ENCODE data around the gene TNNI3K.

Gene TNNI3K

GRCh38 chr1:74286414-74286813 lies 51.2 kb downstream of the TNNI3K start:
- Histone ChIP-seq H3K36me3 (ENCODE audit: control insufficient read depth in 5 of 5, insufficient read depth in 5 of 5, low read length in 5 of 5) (no peaks in the 10 kb centered on the region), H3K9me3 (ENCODE audit: control insufficient read depth in 5 of 5, low read length in 5 of 5) (peaks cover 0 to 7% (median 0%) of the 10 kb centered on the region in 5 donors)

GRCh38 chr1:74314438-74314837 lies 79.3 kb downstream of the TNNI3K start:
- H3K4me3 ChIP-seq (ENCODE audit: low read depth in 1 of 5, low read length in 5 of 5) = no peak overlapping the region
- H3K36me3 ChIP-seq (ENCODE audit: control insufficient read depth in 5 of 5, insufficient read depth in 5 of 5, low read length in 5 of 5) = no peaks in the 10 kb centered on the region
- H3K27ac ChIP-seq (ENCODE audit: low read depth, low read length) = no peak overlapping the region
- no peaks in the 10 kb centered on the region for H3K9me3 ChIP-seq (ENCODE audit: control insufficient read depth in 5 of 5, low read length in 5 of 5)
- no peaks in the 10 kb centered on the region for H3K27me3 ChIP-seq (ENCODE audit: control insufficient read depth in 5 of 5, insufficient read depth in 4 of 5, low read length in 5 of 5)
- H3K9ac ChIP-seq (ENCODE audit: low read length in 5 of 5) = no peak overlapping the region
- H3K4me1 ChIP-seq (ENCODE audit: control insufficient read depth in 5 of 5, insufficient read depth in 5 of 5, low read length in 5 of 5) = no peaks in the 10 kb centered on the region

More at GRCh38 chr1:74286414-74286813, 51.2 kb downstream of the TNNI3K start:
- no peaks in the 10 kb centered on the region for H3K4me1 ChIP-seq (ENCODE audit: control insufficient read depth in 5 of 5, insufficient read depth in 5 of 5, low read length in 5 of 5)
- no peak overlapping the region for H3K9ac ChIP-seq (ENCODE audit: low read length in 5 of 5)
- no peaks in the 10 kb centered on the region for H3K27me3 ChIP-seq (ENCODE audit: control insufficient read depth in 5 of 5, insufficient read depth in 4 of 5, low read length in 5 of 5)
- H3K4me3 ChIP-seq (ENCODE audit: low read depth in 1 of 5, low read length in 5 of 5) = no peak overlapping the region
- H3K27ac ChIP-seq (ENCODE audit: low read depth, low read length) = no peak overlapping the region

DNA sequence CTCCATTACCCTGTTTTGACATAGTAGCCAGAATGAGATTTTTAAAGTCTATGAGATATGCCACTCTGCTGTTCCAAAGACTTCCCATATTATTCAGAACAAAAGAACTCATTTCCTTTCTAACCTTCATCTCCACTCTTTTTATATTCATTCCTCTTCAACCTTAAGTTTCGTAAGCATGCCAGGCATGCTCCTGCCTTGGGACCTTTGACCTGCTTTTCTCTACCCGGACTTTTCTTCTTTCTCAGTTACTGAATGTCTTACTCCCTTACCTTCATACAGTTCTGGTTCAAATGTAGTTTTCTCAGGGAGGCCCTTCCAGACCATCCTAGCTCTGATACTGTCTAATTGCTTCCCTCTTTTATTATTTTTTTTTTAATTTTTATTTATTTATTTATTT lies 81.1 kb downstream of the TNNI3K start:
- Histone ChIP-seq H3K36me3 (ENCODE audit: control insufficient read depth in 5 of 5, insufficient read depth in 5 of 5, low read length in 5 of 5) (no peaks in the 10 kb centered on the region), H3K9ac (ENCODE audit: low read length in 5 of 5) (no peak overlapping the region), H3K9me3 (ENCODE audit: control insufficient read depth in 5 of 5, low read length in 5 of 5) (no peaks in the 10 kb centered on the region), H3K4me1 (ENCODE audit: control insufficient read depth in 5 of 5, insufficient read depth in 5 of 5, low read length in 5 of 5) (no peaks in the 10 kb centered on the region), H3K4me3 (ENCODE audit: low read depth in 1 of 5, low read length in 5 of 5) (no peak overlapping the region), H3K27me3 (ENCODE audit: control insufficient read depth in 5 of 5, insufficient read depth in 4 of 5, low read length in 5 of 5) (no peaks in the 10 kb centered on the region), H3K27ac (ENCODE audit: low read depth, low read length) (no peak overlapping the region)

DNA sequence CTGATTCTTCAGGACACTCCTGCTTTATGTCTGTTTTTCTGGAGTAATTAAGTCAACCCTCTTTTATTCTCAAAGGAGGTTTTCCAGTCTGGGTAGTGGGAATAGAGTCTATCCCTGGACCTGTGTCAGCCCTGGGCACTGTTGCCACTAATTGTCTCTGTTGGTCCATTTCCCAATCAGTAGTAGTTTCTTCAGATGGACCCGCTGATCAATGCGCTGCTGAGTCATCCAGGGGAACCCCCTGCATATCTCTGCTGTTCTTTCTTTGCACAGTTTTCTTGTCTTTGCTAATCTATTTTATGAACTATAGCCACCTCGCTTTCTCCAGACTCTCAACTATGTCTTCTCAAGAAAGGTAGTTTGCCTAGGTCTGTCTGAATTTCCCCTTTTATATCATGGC lies 82.5 kb downstream of the TNNI3K start:
- Histone ChIP-seq H3K27ac (ENCODE audit: low read depth, low read length) (no peak overlapping the region), H3K36me3 (ENCODE audit: control insufficient read depth in 5 of 5, insufficient read depth in 5 of 5, low read length in 5 of 5) (no peaks in the 10 kb centered on the region), H3K4me1 (ENCODE audit: control insufficient read depth in 5 of 5, insufficient read depth in 5 of 5, low read length in 5 of 5) (no peaks in the 10 kb centered on the region), H3K4me3 (ENCODE audit: low read depth in 1 of 5, low read length in 5 of 5) (no peak overlapping the region), H3K27me3 (ENCODE audit: control insufficient read depth in 5 of 5, insufficient read depth in 4 of 5, low read length in 5 of 5) (no peaks in the 10 kb centered on the region), H3K9ac (ENCODE audit: low read length in 5 of 5) (no peak overlapping the region), H3K9me3 (ENCODE audit: control insufficient read depth in 5 of 5, low read length in 5 of 5) (no peaks in the 10 kb centered on the region)

- no peaks in the 10 kb centered on the region for H3K4me1 ChIP-seq (ENCODE audit: control insufficient read depth in 5 of 5, insufficient read depth in 5 of 5, low read length in 5 of 5)
- no peak overlapping the region for H3K4me3 ChIP-seq (ENCODE audit: low read depth in 1 of 5, low read length in 5 of 5)
- no peak overlapping the region for H3K9ac ChIP-seq (ENCODE audit: low read length in 5 of 5)
- no peak overlapping the region for H3K27ac ChIP-seq (ENCODE audit: low read depth, low read length)
- no peaks in the 10 kb centered on the region for H3K9me3 ChIP-seq (ENCODE audit: control insufficient read depth in 5 of 5, low read length in 5 of 5)
- no peaks in the 10 kb centered on the region for H3K36me3 ChIP-seq (ENCODE audit: control insufficient read depth in 5 of 5, insufficient read depth in 5 of 5, low read length in 5 of 5)
- no peaks in the 10 kb centered on the region for H3K27me3 ChIP-seq (ENCODE audit: control insufficient read depth in 5 of 5, insufficient read depth in 4 of 5, low read length in 5 of 5)
Observed at GRCh38 chr1:74323937-74324473, 88.8 kb downstream of the TNNI3K start.

DNA sequence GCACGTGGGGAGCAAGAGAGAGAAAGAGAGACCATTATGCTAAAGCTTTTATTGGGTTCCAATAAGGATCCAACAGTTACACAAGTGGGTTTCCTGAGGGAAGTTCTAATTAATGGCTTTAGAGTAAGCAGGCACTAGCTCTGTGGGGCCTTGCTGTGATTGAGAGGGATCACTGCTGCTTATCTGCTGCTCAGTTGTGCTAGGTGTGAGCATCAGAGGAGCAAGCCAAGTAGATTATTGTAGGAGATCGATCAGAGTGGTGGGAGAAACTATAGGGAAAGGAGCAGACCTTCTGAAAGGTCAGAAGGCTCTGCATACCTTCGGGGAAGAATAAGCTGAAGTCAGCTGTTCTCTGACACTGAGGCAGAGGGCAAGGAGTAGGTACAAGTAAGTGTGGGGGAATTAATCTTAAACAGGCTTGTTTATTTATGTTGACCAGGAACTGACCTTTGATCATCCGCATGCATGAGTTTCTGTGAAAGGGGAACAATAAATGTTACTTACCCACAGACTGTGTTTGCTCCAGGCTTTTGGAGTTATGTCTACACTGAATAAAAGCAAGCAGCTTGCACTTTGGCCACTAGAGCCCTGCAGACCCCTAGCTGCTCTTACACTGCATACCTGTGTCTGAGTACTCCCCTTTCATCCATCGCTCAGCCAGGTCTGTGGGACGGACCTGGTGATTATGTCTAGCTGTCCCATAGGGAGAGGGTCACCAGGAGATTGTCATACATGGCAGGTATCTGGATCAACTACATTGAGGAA lies 89.7 kb downstream of the TNNI3K start:
- Histone ChIP-seq H3K27ac (ENCODE audit: low read depth, low read length) (no peak overlapping the region), H3K4me1 (ENCODE audit: control insufficient read depth in 5 of 5, insufficient read depth in 5 of 5, low read length in 5 of 5) (no peaks in the 10 kb centered on the region), H3K27me3 (ENCODE audit: control insufficient read depth in 5 of 5, insufficient read depth in 4 of 5, low read length in 5 of 5) (no peaks in the 10 kb centered on the region), H3K9me3 (ENCODE audit: control insufficient read depth in 5 of 5, low read length in 5 of 5) (no peaks in the 10 kb centered on the region), H3K36me3 (ENCODE audit: control insufficient read depth in 5 of 5, insufficient read depth in 5 of 5, low read length in 5 of 5) (no peaks in the 10 kb centered on the region), H3K4me3 (ENCODE audit: low read depth in 1 of 5, low read length in 5 of 5) (no peak overlapping the region), H3K9ac (ENCODE audit: low read length in 5 of 5) (no peak overlapping the region)

- no peak overlapping the region for H3K4me3 ChIP-seq (ENCODE audit: low read depth in 1 of 5, low read length in 5 of 5)
- no peak overlapping the region for H3K9ac ChIP-seq (ENCODE audit: low read length in 5 of 5)
- H3K27ac ChIP-seq (ENCODE audit: low read depth, low read length) = no peak overlapping the region
- H3K36me3 ChIP-seq (ENCODE audit: control insufficient read depth in 5 of 5, insufficient read depth in 5 of 5, low read length in 5 of 5) = peaks cover 0 to 4% (median 0%) of the 10 kb centered on the region in 5 donors
- H3K27me3 ChIP-seq (ENCODE audit: control insufficient read depth in 5 of 5, insufficient read depth in 4 of 5, low read length in 5 of 5) = no peaks in the 10 kb centered on the region
- H3K9me3 ChIP-seq (ENCODE audit: control insufficient read depth in 5 of 5, low read length in 5 of 5) = no peaks in the 10 kb centered on the region
- no peaks in the 10 kb centered on the region for H3K4me1 ChIP-seq (ENCODE audit: control insufficient read depth in 5 of 5, insufficient read depth in 5 of 5, low read length in 5 of 5)
Observed at GRCh38 chr1:74328851-74329250, 93.7 kb downstream of the TNNI3K start.

GRCh38 chr1:74333244-74333643 lies 98.1 kb downstream of the TNNI3K start:
- no peaks in the 10 kb centered on the region for H3K4me1 ChIP-seq (ENCODE audit: control insufficient read depth in 5 of 5, insufficient read depth in 5 of 5, low read length in 5 of 5)
- H3K9ac ChIP-seq (ENCODE audit: low read length in 5 of 5) = no peak overlapping the region
- H3K36me3 ChIP-seq (ENCODE audit: control insufficient read depth in 5 of 5, insufficient read depth in 5 of 5, low read length in 5 of 5) = peaks cover 0 to 10% (median 0%) of the 10 kb centered on the region in 5 donors
- no peaks in the 10 kb centered on the region for H3K27me3 ChIP-seq (ENCODE audit: control insufficient read depth in 5 of 5, insufficient read depth in 4 of 5, low read length in 5 of 5)
- H3K27ac ChIP-seq (ENCODE audit: low read depth, low read length) = no peak overlapping the region
- no peak overlapping the region for H3K4me3 ChIP-seq (ENCODE audit: low read depth in 1 of 5, low read length in 5 of 5)
- no peaks in the 10 kb centered on the region for H3K9me3 ChIP-seq (ENCODE audit: control insufficient read depth in 5 of 5, low read length in 5 of 5)

GRCh38 chr1:74334147-74334546 lies 99.0 kb downstream of the TNNI3K start:
- H3K4me3 ChIP-seq (ENCODE audit: low read depth in 1 of 5, low read length in 5 of 5) = no peak overlapping the region
- no peaks in the 10 kb centered on the region for H3K4me1 ChIP-seq (ENCODE audit: control insufficient read depth in 5 of 5, insufficient read depth in 5 of 5, low read length in 5 of 5)
- H3K27ac ChIP-seq (ENCODE audit: low read depth, low read length) = no peak overlapping the region
- H3K27me3 ChIP-seq (ENCODE audit: control insufficient read depth in 5 of 5, insufficient read depth in 4 of 5, low read length in 5 of 5) = no peaks in the 10 kb centered on the region
- peaks cover 0 to 10% (median 0%) of the 10 kb centered on the region in 5 donors for H3K36me3 ChIP-seq (ENCODE audit: control insufficient read depth in 5 of 5, insufficient read depth in 5 of 5, low read length in 5 of 5)
- no peaks in the 10 kb centered on the region for H3K9me3 ChIP-seq (ENCODE audit: control insufficient read depth in 5 of 5, low read length in 5 of 5)
- no peak overlapping the region for H3K9ac ChIP-seq (ENCODE audit: low read length in 5 of 5)

GRCh38 chr1:74340656-74341055 lies 105.5 kb downstream of the TNNI3K start:
- no peaks in the 10 kb centered on the region for H3K4me1 ChIP-seq (ENCODE audit: control insufficient read depth in 5 of 5, insufficient read depth in 5 of 5, low read length in 5 of 5)
- no peak overlapping the region for H3K4me3 ChIP-seq (ENCODE audit: low read depth in 1 of 5, low read length in 5 of 5)
- H3K9me3 ChIP-seq (ENCODE audit: control insufficient read depth in 5 of 5, low read length in 5 of 5) = no peaks in the 10 kb centered on the region
- H3K36me3 ChIP-seq (ENCODE audit: control insufficient read depth in 5 of 5, insufficient read depth in 5 of 5, low read length in 5 of 5) = no peaks in the 10 kb centered on the region
- H3K27me3 ChIP-seq (ENCODE audit: control insufficient read depth in 5 of 5, insufficient read depth in 4 of 5, low read length in 5 of 5) = no peaks in the 10 kb centered on the region
- H3K9ac ChIP-seq (ENCODE audit: low read length in 5 of 5) = no peak overlapping the region
- H3K27ac ChIP-seq (ENCODE audit: low read depth, low read length) = no peak overlapping the region

Measured in subcutaneous abdominal adipose tissue (tissue), 5 donors.